T-cell (primary cell): ENCODE results near the gene SFXN5. TPM values are rescaled to one million over a fixed set of nuclear protein-coding genes. Genes with fewer than 3 reads are reported as not detected.

Source experiments
- ATAC-seq, 4 experiments: fragments of 200-7000 bp in 3 of 4; fragments of 150-1000 bp in 1 of 4; cut with Tn5 transposase; replicated peaks in 1 of 4; 1 replicate in 3 of 4; 2 replicates in 1 of 4; pipeline ENCODE4 v1.10.0; 2021; ENCODE audit warnings: moderate library complexity in 3 of 4, mild to moderate bottlenecking in 2 of 4, moderate number of reproducible peaks in 1 of 4
- CTCF ChIA-PET, 2 donors: fragments of 300-600 bp; sonication (Branson Sonifier 250); formaldehyde crosslinking; loops; one replicate each; lab custom pipeline; 2022; ENCODE audit warnings: antibody characterized with exemption in 2 of 2; lab: Charles Lee
- POLR2A ChIA-PET, 2 donors: fragments of 300-600 bp; sonication (Branson Sonifier 250); formaldehyde crosslinking; loops; one replicate each; lab custom pipeline; 2022; ENCODE audit warnings: antibody characterized with exemption in 2 of 2; lab: Charles Lee
- DNase-seq, 35 experiments: peaks; one replicate each; pipeline versions ENCODE4 v3.0.0 to v3.0.0-alpha.2; 2013 to 2023
- H3K27ac ChIP-seq: one replicate; pipeline ENCODE4 v1.5.1; 2013; ENCODE audit warnings: low read length
- H3K27me3 ChIP-seq, 2 experiments: replicated peaks in 1 of 2; 1 replicate in 1 of 2; 2 replicates in 1 of 2; pipeline versions ENCODE4 v1.6.1 to v1.7.0; 2013; ENCODE audit warnings: low read length in 1 of 2, mixed read lengths in 1 of 2; ENCODE audit not compliant: control insufficient read depth in 2 of 2, insufficient read depth in 2 of 2; ENCODE audit errors: extremely low read depth in 1 of 2
- H3K36me3 ChIP-seq, 2 donors: 1 replicate in 1 of 2; 2 replicates in 1 of 2; pipeline versions ENCODE4 v1.6.1 to v1.7.0; 2013; ENCODE audit warnings: low read length in 1 of 2; ENCODE audit not compliant: control insufficient read depth in 2 of 2, insufficient read depth in 1 of 2; ENCODE audit errors: extremely low read depth in 1 of 2
- H3K4me1 ChIP-seq, 2 experiments: 1 replicate in 1 of 2; 2 replicates in 1 of 2; pipeline versions ENCODE4 v1.6.1 to v1.7.0; 2013; ENCODE audit warnings: low read length in 2 of 2, mixed read lengths in 1 of 2; ENCODE audit not compliant: insufficient read depth in 2 of 2, control insufficient read depth in 1 of 2; ENCODE audit errors: extremely low read depth in 1 of 2
- H3K4me3 ChIP-seq, 2 donors: 1 replicate in 1 of 2; 2 replicates in 1 of 2; pipeline versions ENCODE4 v1.5.1 to v1.7.0; 2013; ENCODE audit warnings: mild to moderate bottlenecking in 2 of 2, low read length in 1 of 2, moderate library complexity in 1 of 2; ENCODE audit not compliant: control insufficient read depth in 1 of 2; ENCODE audit errors: extremely low read depth in 1 of 2
- H3K9me3 ChIP-seq: 2 replicates; pipeline ENCODE4 v1.7.0; 2013
- H3K27ac Mint-ChIP-seq, 2 donors: one replicate each; pipeline ENCODE4 v1.8.0; 2020 to 2021; ENCODE audit warnings: mild to moderate bottlenecking in 2 of 2, mixed read lengths in 2 of 2
- H3K27me3 Mint-ChIP-seq, 2 donors: one replicate each; pipeline ENCODE4 v1.8.0; 2021 to 2022; ENCODE audit warnings: mixed read lengths in 2 of 2
- H3K36me3 Mint-ChIP-seq: one replicate; pipeline ENCODE4 v1.8.0; 2021; ENCODE audit warnings: mixed read lengths
- H3K4me1 Mint-ChIP-seq, 3 donors: one replicate each; pipeline ENCODE4 v1.8.0; 2020 to 2022; ENCODE audit warnings: mixed read lengths in 3 of 3, mild to moderate bottlenecking in 1 of 3
- H3K4me3 Mint-ChIP-seq, 3 donors: one replicate each; pipeline ENCODE4 v1.8.0; 2020 to 2022; ENCODE audit warnings: mild to moderate bottlenecking in 3 of 3, mixed read lengths in 3 of 3, moderate library complexity in 3 of 3
- H3K9me3 Mint-ChIP-seq, 3 donors: one replicate each; pipeline ENCODE4 v1.8.0; 2020 to 2022; ENCODE audit warnings: mixed read lengths in 3 of 3
- WGBS: methylation state at CpG from one replicate; pipeline ENCODE4 v1.1.5; 2013; ENCODE audit warnings: missing lambda C conversion rate; ENCODE audit not compliant: insufficient coverage; 5-methylcytosine and 5-hydroxymethylcytosine counted together
- total RNA-seq, 35 experiments: library from RNA in 6 of 35; stranded (reverse) in 6 of 35; fragments of 120-200 nt in 1 of 35; gene quantifications; one replicate each; pipeline versions ENCODE4 v1.2.1 to v1.2.4 and lab custom pipeline; 2013 to 2026

Gene SFXN5
- total RNA-seq, 5 donors from 2014 or later (not counting 1 experiment from before 2014, with no cell fraction given), result 6.3 to 14.2 (median 9.7) TPM

- POLR2A ChIA-PET, result no interaction called here
- Histone ChIP-seq H3K36me3 (no peaks in the 10 kb centered on the region), H3K27ac (no peak overlapping the region), H3K27me3 (no peaks in the 10 kb centered on the region), H3K9me3 (no peaks in the 10 kb centered on the region), H3K4me3 (no peak overlapping the region), H3K4me1 (no peaks in the 10 kb centered on the region)
- Mint-ChIP-seq H3K4me1 (no peaks in the 10 kb centered on the region), H3K36me3 (no peaks in the 10 kb centered on the region), H3K27me3 (no peaks in the 10 kb centered on the region), H3K4me3 (no peak overlapping the region), H3K27ac (no peak overlapping the region), H3K9me3 (no peaks in the 10 kb centered on the region)
- DNase-seq (no peak), ATAC-seq (no peak)
- 89% methylated on average over 11 of the region's 12 CpGs for WGBS
- CTCF ChIA-PET, result no interaction called here
Measured at GRCh38 chr2:72965016-72965415, 106.5 kb downstream of the SFXN5 start.

- Mint-ChIP-seq H3K4me3 (no peak overlapping the region), H3K9me3 (no peaks in the 10 kb centered on the region), H3K36me3 (no peaks in the 10 kb centered on the region), H3K27me3 (no peaks in the 10 kb centered on the region), H3K27ac (no peak overlapping the region), H3K4me1 (no peaks in the 10 kb centered on the region)
- DNase-seq (no peak), ATAC-seq (no peak)
- 100% methylated on average over 2 of the region's 6 CpGs for WGBS
- no peaks in the 10 kb centered on the region for H3K36me3 ChIP-seq
- ChIA-PET POLR2A (interaction anchor here in 1 of 2 donors (0.5 kb wide), 1 partner anchor 1736 kb away, joined by 3 read pairs; no protein-coding TSS in a partner anchor), CTCF (interaction anchor here in 1 of 2 donors (0.8 kb wide), 1 partner anchor 12 kb away, joined by 5 read pairs; no protein-coding TSS in a partner anchor)
- H3K4me3 ChIP-seq, result no peak overlapping the region
- H3K4me1 ChIP-seq, result no peaks in the 10 kb centered on the region
- no peaks in the 10 kb centered on the region for H3K9me3 ChIP-seq
- H3K27ac ChIP-seq, result no peak overlapping the region
- H3K27me3 ChIP-seq, result no peaks in the 10 kb centered on the region
Measured at GRCh38 chr2:72964146-72964525, 107.4 kb downstream of the SFXN5 start.

GRCh38 chr2:72963423-72964145 lies 107.9 kb downstream of the SFXN5 start:
- no peak for DNase-seq
- no peaks in the 10 kb centered on the region for H3K4me1 ChIP-seq
- H3K4me1 Mint-ChIP-seq, result no peaks in the 10 kb centered on the region
- no peaks in the 10 kb centered on the region for H3K27me3 Mint-ChIP-seq
- no peak for ATAC-seq
- no peaks in the 10 kb centered on the region for H3K9me3 Mint-ChIP-seq
- no peak overlapping the region for H3K27ac ChIP-seq
- H3K27me3 ChIP-seq, result no peaks in the 10 kb centered on the region
- CTCF ChIA-PET, result interaction anchor here in 1 of 2 donors (0.8 kb wide), 1 partner anchor 12 kb away, joined by 5 read pairs; no protein-coding TSS in a partner anchor
- H3K27ac Mint-ChIP-seq, result no peak overlapping the region
- no peaks in the 10 kb centered on the region for H3K36me3 Mint-ChIP-seq
- no peaks in the 10 kb centered on the region for H3K36me3 ChIP-seq
- POLR2A ChIA-PET, result interaction anchor here in 1 of 2 donors (0.5 kb wide), 1 partner anchor 1735 kb away, joined by 3 read pairs; no protein-coding TSS in a partner anchor
- WGBS, result 90% methylated on average over 10 of the region's 10 CpGs
- H3K9me3 ChIP-seq, result no peaks in the 10 kb centered on the region
- no peak overlapping the region for H3K4me3 ChIP-seq
- no peak overlapping the region for H3K4me3 Mint-ChIP-seq

GRCh38 chr2:72962911-72963310 lies 108.6 kb downstream of the SFXN5 start:
- H3K4me3 ChIP-seq, result no peak overlapping the region
- H3K27ac ChIP-seq, result no peak overlapping the region
- Mint-ChIP-seq H3K4me3 (no peak overlapping the region), H3K4me1 (no peaks in the 10 kb centered on the region), H3K27me3 (no peaks in the 10 kb centered on the region), H3K36me3 (no peaks in the 10 kb centered on the region), H3K9me3 (no peaks in the 10 kb centered on the region), H3K27ac (no peak overlapping the region)
- no peaks in the 10 kb centered on the region for H3K4me1 ChIP-seq
- CTCF ChIA-PET, result interaction anchor here in 1 of 2 donors (0.5 kb wide), 1 partner anchor 15 kb away, joined by 3 read pairs; no protein-coding TSS in a partner anchor
- no peaks in the 10 kb centered on the region for H3K27me3 ChIP-seq
- WGBS, result 92% methylated on average over 4 of the region's 7 CpGs
- H3K36me3 ChIP-seq, result no peaks in the 10 kb centered on the region
- H3K9me3 ChIP-seq, result no peaks in the 10 kb centered on the region
- no peak for ATAC-seq
- POLR2A ChIA-PET, result no interaction called here
- no peak for DNase-seq

- Histone ChIP-seq H3K27ac (no peak overlapping the region), H3K36me3 (peaks cover 0 to 2% of the 10 kb centered on the region in 2 donors), H3K4me3 (no peak overlapping the region), H3K4me1 (no peaks in the 10 kb centered on the region), H3K9me3 (no peaks in the 10 kb centered on the region), H3K27me3 (no peaks in the 10 kb centered on the region)
- H3K36me3 Mint-ChIP-seq, result peaks cover 6% of the 10 kb centered on the region
- ATAC-seq (no peak), DNase-seq (no peak)
- no peaks in the 10 kb centered on the region for H3K27me3 Mint-ChIP-seq
- 36% methylated on average over 4 of the region's 8 CpGs for WGBS
- ChIA-PET POLR2A (no interaction called here), CTCF (no interaction called here)
- H3K4me1 Mint-ChIP-seq, result peaks cover 0 to 1% (median 1%) of the 10 kb centered on the region in 3 donors
- no peak overlapping the region for H3K27ac Mint-ChIP-seq
- H3K9me3 Mint-ChIP-seq, result no peaks in the 10 kb centered on the region
- no peak overlapping the region for H3K4me3 Mint-ChIP-seq
Measured at GRCh38 chr2:72961853-72962468, 109.6 kb downstream of the SFXN5 start.

GRCh38 chr2:72961036-72961720 lies 110.3 kb downstream of the SFXN5 start:
- no peak overlapping the region for H3K27ac Mint-ChIP-seq
- Histone ChIP-seq H3K36me3 (peaks cover 0 to 2% of the 10 kb centered on the region in 2 donors), H3K27me3 (no peaks in the 10 kb centered on the region), H3K4me3 (no peak overlapping the region), H3K4me1 (peaks cover 0 to under 1% of the 10 kb centered on the region in 2 experiments), H3K27ac (no peak overlapping the region), H3K9me3 (no peaks in the 10 kb centered on the region)
- H3K4me1 Mint-ChIP-seq, result peaks cover 0 to 5% (median 5%) of the 10 kb centered on the region in 3 donors
- H3K27me3 Mint-ChIP-seq, result no peaks in the 10 kb centered on the region
- H3K9me3 Mint-ChIP-seq, result no peaks in the 10 kb centered on the region
- CTCF ChIA-PET, result no interaction called here
- no peak overlapping the region for H3K4me3 Mint-ChIP-seq
- no peak for DNase-seq
- WGBS, result 98% methylated on average over 19 of the region's 27 CpGs
- POLR2A ChIA-PET, result no interaction called here
- ATAC-seq, result no peak
- peaks cover 10% of the 10 kb centered on the region for H3K36me3 Mint-ChIP-seq
